HG02798 (cell line): ENCODE measurements around the gene MSS51.
"Not testable (repeated sequence)": the region's sequence is repeated elsewhere in the genome, so short reads cannot be mapped to it uniquely, and the experiment has no call there.

Experiments
- ATAC-seq: cut with Tn5 transposase; IDR thresholded peaks from one replicate; pipeline ENCODE4 v1.9.1; 2021; ENCODE audit warnings: mild to moderate bottlenecking; ENCODE audit not compliant: unreplicated experiment, poor library complexity

MSS51 gene

DNA sequence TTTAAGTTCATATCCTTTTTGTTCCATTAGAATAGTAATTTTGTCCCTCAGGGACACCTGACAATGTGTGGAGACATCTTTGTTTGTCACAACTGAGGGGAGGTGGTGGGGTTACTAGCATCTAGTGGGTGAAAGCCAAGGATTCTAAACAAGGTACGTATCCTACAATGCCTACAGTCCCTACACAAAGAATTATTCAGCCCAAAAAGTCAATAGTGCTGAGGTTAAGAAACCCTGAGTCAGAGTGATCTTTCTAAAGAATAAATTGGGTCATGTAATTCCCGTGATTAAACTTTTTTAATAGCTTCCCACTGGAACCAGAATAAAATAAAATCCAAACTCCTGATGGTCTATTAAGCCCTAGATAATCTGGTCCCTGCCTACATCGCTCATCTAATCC, 16.8 kb downstream of the MSS51 start:
- no peak for ATAC-seq

DNA sequence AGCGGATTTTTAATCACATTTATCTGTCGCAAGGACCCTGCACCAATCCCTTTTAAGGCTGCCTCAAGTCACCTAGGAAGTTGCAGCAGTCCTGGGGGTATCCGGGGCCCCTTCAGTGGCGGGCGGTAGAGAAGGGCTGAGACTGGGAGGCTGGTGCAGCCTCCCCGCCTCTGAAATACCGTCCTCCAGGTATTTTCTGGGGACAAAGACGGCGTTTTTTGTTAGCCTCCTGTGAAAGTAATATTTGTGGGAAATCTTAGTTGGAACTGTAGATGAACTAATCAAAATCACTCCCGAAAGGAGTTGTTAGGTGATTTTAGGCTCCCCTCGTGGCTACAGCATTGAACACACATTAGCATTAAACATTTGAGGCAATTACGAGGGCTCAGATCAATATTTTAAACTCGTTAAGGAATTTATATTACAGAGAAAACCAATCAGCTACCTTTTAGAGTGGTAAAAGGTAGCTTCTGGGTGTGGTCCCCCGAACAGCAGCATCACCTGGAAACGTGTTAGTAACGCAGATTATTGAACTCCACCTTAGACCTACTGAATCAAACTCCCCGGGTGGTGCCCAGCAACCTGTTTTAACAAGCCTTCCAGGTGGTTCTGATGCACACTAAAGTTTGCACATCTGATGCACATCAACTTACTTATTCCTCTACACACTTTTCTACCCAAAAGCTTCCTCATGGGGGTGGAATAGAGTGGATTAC, 19.0 kb downstream of the MSS51 start:
- peak; percentile 27 for ATAC-seq

GRCh38 chr10:73413528-73414229, 19.7 kb downstream of the MSS51 start, which contains the start of gene ANXA7:
Gene ANXA7, minus strand, starts transcription at chr10:73414058. Its CDS starts 13,202 bp downstream, at chr10:73400856.
- peak; percentile 93 for ATAC-seq

GRCh38 chr10:73413108-73413527, 20.2 kb downstream of the MSS51 start:
- peak; percentile 25 for ATAC-seq

- ATAC-seq, result no peak
Measured at GRCh38 chr10:73410897-73411296, 22.5 kb downstream of the MSS51 start.

DNA sequence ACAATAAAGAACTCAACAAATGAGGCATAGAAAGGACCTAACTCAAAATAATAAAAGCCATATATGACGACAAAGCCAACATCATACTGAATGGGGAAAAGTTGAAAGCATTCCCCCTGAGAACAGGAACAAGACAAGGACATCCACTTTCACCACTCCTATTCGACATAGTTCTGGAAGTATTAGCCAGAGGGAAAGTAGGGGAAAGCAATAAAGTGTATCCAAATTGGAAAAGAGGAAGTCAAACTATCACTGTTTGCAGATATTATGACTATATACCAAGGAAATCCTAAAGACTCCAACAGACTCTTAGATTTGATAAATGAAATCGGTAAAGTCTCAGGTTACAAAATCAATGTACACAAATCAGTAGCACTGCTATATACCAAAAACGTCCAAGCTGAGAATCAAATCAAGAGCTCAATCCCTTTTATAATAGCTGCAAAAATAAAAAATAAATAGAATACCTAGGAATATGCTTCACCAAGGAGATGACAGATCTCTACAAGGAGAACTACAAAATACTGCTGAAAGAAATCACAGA, 24.3 kb downstream of the MSS51 start:
- no peak for ATAC-seq

- ATAC-seq, result no peak
Measured at GRCh38 chr10:73408061-73408460, 25.3 kb downstream of the MSS51 start.

GRCh38 chr10:73407495-73407894, 25.9 kb downstream of the MSS51 start:
- no peak for ATAC-seq

- ATAC-seq, result no peak
Measured at GRCh38 chr10:73406846-73407245, 26.5 kb downstream of the MSS51 start.

DNA sequence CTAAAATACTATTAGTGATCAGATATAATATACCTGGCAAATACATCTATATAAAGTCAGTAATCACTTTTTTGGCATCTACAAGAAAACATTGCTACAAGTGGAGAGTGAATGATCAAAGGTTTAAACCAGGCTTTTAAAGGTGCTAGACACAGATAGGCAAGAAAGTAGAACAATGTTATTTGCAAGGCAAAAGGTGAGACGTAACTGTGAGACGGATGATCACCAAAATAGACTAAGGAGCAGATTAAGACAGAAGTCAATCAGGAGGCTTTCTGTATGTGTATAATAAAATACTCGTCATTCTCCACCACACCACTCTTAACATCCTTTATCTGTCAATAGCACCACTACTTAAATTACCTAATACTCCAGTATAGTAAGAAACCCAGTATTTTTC, 27.8 kb downstream of the MSS51 start:
- no peak for ATAC-seq

DNA sequence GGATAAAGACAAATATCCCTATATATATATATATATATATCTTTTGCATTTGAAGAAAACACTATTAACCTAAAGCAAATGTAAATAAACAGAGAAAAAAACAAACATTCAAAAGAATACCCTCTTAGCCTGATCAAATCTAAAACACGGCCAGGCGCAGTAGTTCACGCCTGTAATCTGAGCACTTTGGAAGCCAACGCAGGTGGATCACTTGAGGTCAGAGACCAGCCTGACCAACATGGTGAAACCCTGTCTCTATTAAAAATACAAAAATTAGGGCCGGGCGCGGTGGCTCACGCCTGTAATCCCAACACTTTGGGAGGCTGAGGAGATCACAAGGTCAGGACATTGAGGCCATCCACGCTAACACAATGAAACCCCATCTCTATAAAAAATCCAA, 28.7 kb downstream of the MSS51 start:
- ATAC-seq, result no peak

GRCh38 chr10:73401636-73402035, 31.7 kb downstream of the MSS51 start:
- no peak for ATAC-seq

DNA sequence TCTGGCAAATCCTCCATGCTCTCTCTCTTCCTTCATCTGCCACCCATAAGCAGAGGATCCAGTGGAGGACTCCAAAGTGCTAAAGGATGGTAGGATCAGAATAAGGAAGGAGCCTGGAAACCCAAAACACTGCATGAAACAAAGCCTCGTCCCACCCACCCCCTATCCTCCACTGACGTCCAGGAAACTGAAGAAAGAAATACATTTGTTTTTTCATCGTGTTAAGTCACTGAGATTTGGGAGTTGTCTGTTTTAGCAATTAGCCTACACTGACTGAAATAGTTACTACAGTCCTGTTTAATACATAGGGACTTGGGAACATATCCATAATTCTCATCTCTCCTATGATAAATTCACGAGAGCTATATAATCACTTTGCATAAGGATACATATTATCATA, 34.3 kb downstream of the MSS51 start:
- no peak for ATAC-seq

DNA sequence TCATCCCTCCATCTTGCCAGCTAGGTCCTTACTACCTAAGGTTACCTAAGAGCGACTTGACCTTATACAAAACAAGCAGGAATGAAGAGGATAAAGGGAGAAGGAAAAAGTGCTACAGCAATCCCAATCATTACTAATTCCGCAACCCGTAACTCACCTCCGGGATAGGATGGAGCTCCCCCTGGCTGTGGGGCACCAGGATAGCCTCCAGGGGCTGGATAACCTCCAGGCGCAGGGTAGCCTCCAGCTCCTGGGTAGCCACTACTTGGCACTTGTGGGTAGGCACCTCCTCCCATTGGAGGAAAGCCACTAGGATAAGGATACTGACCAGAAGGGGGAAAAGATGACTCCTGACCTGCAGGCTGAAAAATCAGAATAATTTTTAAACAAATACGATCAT, 35.3 kb downstream of the MSS51 start:
- ATAC-seq, result no peak

GRCh38 chr10:73394325-73394724, 39.0 kb downstream of the MSS51 start:
- ATAC-seq, result not testable (repeated sequence)

DNA sequence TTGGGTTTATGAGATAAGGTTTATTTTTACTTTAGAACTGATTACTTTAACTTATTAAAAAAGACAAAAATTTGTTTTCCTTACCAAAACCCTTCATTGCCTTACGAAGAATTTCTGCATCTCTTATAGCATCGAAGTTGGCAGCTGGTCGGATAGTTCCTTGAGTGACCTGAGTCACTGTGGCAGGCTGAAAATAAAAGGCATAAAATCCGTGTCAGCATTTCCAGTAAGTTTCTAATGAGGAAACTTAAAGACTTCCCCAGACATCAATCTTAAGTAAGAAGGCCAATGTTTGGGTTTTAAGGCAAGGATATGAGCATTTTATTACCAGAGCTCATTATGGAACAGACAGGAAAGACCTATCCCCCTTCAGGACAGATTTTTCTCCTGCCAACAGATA, 45.1 kb downstream of the MSS51 start:
- no peak for ATAC-seq

DNA sequence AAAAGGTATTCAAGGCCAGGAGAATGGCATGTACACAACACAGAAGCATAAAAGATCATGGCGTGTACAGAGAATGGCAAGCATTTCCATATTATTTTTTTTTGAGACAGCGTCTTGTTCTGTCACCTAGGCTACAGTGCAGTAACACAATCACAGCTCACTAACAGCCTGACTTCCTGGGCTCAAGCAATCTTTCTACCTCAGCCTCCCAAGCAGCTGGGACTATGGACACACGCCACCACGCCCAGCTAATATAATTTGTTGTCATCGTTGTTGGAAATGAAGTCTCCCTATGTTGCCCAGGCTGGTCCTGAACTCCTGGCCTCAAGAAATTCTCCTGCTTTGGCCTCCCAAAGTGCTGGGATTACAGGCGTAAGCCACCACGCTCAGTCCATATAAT, 46.8 kb downstream of the MSS51 start:
- ATAC-seq, result no peak

DNA sequence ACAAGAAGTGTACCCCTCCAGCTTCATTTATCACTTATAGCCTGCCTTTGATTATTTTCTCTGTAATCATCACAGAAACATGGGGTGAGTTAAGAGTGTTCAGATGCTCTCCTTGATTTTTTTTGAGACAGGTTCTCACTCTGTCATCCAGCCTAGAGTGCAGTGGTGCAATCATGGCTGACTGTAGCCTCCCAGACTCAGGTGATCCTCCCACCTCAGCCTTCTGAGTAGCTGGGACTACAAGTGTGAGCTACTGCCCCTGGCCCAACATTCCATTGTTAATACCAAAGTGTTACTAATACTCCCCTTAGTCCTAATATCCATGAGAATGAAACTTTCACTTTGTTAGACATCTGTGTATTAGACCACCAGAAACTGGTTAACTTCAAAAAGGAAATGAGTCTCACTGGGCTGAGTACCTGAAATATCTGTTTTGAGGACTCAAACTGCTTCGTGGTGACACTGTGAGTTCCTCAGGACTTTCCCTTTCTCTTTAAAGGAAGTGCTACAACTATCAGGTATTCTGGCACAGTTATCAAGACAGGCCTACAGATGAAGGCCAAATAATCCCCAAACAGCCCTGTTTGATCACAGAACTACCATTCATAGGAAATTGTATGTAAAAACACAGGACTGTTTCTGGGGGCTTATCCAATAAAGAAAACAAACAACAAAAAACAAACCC, 54.2 kb downstream of the MSS51 start:
- no peak for ATAC-seq

DNA sequence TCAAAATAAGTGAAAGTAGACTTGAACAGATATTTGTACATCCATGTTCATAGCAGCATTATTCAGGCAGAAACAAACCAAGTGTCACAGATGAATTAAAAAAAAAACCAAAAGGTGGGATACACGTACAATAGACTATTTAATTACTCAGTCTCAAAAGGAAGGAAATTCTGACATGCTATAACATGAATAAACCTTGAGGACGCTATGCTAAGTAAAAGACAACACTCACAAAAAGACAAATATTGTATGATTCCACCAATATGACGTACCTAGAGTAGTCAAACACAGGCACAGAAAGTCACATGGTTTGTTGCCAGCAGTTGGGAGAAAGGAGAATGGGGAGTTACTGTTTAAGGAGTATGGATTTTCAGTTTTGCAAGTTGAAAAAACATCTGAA, 56.7 kb downstream of the MSS51 start:
- ATAC-seq, result no peak
